GM12878 (cell line): Measurements from ENCODE around the gene FAM110A.

Source experiments
- ATF3 ChIP-seq: IDR thresholded peaks from 2 replicates; pipeline ENCODE4 v1.6.1; 2011; ENCODE audit warnings: low read depth, mild to moderate bottlenecking, low read length, moderate library complexity, borderline replicate concordance; ENCODE audit errors: extremely low read depth
- CTCF ChIP-seq, 3 experiments: IDR thresholded peaks in 2 of 3; conservative IDR thresholded peaks in 1 of 3; 2 replicates each; pipeline ENCODE4 v1.5.1; 2011; ENCODE audit warnings: low read depth in 3 of 3, low read length in 3 of 3, mild to moderate bottlenecking in 3 of 3, control low read depth in 2 of 3, moderate library complexity in 2 of 3, inconsistent platforms in 1 of 3, mixed read lengths in 1 of 3; ENCODE audit not compliant: control insufficient read depth in 2 of 3, insufficient read depth in 1 of 3; ENCODE audit errors: extremely low read depth in 1 of 3
- EZH2 ChIP-seq: IDR thresholded peaks from 2 replicates; pipeline ENCODE4 v1.6.1; 2012; ENCODE audit warnings: low read depth, mild to moderate bottlenecking, control low read depth, inconsistent platforms, low read length, borderline replicate concordance; ENCODE audit not compliant: control insufficient read depth
- FOXK2 ChIP-seq: fragments of 450-650 bp; IDR thresholded peaks from 2 replicates; pipeline ENCODE4 v1.6.1; 2017; ENCODE audit warnings: mild to moderate bottlenecking, moderate library complexity
- SMARCA5 ChIP-seq: fragments of 450-650 bp; IDR thresholded peaks from 2 replicates; pipeline ENCODE4 v1.6.1; 2017; ENCODE audit warnings: mild to moderate bottlenecking
- ZNF622 ChIP-seq: fragments of 450-650 bp; IDR thresholded peaks from 2 replicates; pipeline ENCODE4 v1.6.1; 2017; ENCODE audit warnings: mild to moderate bottlenecking, inconsistent platforms

- TF ChIP-seq ATF3: no peak
- TF ChIP-seq ZNF622: no peak
- no peak for TF ChIP-seq EZH2
- TF ChIP-seq SMARCA5: no peak
- no peak for TF ChIP-seq CTCF (IDR thresholded peaks at IDR 0.05 in 2 of 3, conservative IDR thresholded peaks at IDR 0.05 in 1 of 3; ENCODE audit: control insufficient read depth in 2 of 3, extremely low read depth in 1 of 3, insufficient read depth in 1 of 3, low read depth in 3 of 3, low read length in 3 of 3)
- TF ChIP-seq FOXK2: no peak
Measured at GRCh38 chr20:815226-815625, 18.3 kb upstream of the FAM110A start.
